OCI-LY1 (cell line): ENCODE measurements around the gene TADA3.

Source experiments
- CTCF ChIP-seq: fragments of 200-600 bp; sonication (generic), shearing (Covaris generic); IDR thresholded peaks from 2 replicates; pipeline ENCODE4 v1.5.1; 2017; ENCODE audit warnings: mild to moderate bottlenecking, antibody characterized with exemption, low read length, moderate library complexity, mixed read lengths
- EZH2 ChIP-seq: fragments of 200-600 bp; sonication (generic), shearing (Covaris generic); IDR thresholded peaks from 2 replicates; pipeline ENCODE4 v1.8.0; 2017; ENCODE audit warnings: borderline replicate concordance, mixed run types, mild to moderate bottlenecking, antibody characterized with exemption, low read length, moderate library complexity, mixed read lengths

- TF ChIP-seq CTCF (no peak), EZH2 (no peak)
Observed at GRCh38 chr3:9817436-9817835, 25.2 kb upstream of the TADA3 start.
